K562 (cell line): ENCODE results near the gene BRD3. TPM values are rescaled to one million over a fixed set of nuclear protein-coding genes. Genes with fewer than 3 reads are reported as not detected.

Source experiments
- ATAC-seq: fragments of 200-7000 bp; cut with Tn5 transposase; 3 replicates; pipeline ENCODE4 v1.9.1; 2020; ENCODE audit warnings: moderate library complexity
- BruUV-seq: library from RNA; stranded (reverse); fragments of 400-500 nt; replicated peaks from 2 replicates; lab custom pipeline; 2021; lab: Mats Ljungman, UMichigan
- CTCF ChIA-PET: fragments of 300-600 bp; formaldehyde crosslinking; extraction: SDS; loops from one replicate; lab custom pipeline; 2021; ENCODE audit warnings: low intra/inter-chr PET ratio; lab: Yijun Ruan, JAX
- POLR2A ChIA-PET: fragments of 300-600, 350-650 bp; sonication (Branson Sonifier 250); formaldehyde crosslinking; extraction: SDS; loops from one replicate; lab custom pipeline; 2021; ENCODE audit warnings: antibody characterized with exemption, inconsistent platforms; lab: Yijun Ruan, JAX
- DNase-seq, 4 experiments: peaks; one replicate each; pipeline versions ENCODE4 v3.0.0 to v3.0.0-alpha.2; 2011 to 2018; ENCODE audit warnings: low spot score in 3 of 4, mixed read lengths in 3 of 4; ENCODE audit errors: extremely low read depth in 1 of 4
- FAIRE-seq: peaks from 2 replicates; lab custom pipeline; 2011; peaks lifted over from hg19 to GRCh38; lab: Jason Lieb, UNC
- H2AFZ ChIP-seq: 2 replicates; pipeline ENCODE4 v1.6.0; 2011; ENCODE audit warnings: low read depth, low read length, control low read depth, inconsistent platforms
- H3K27ac ChIP-seq: fragments of 200-600 bp; 3 replicates; pipeline ENCODE4 v1.8.0; 2011; ENCODE audit warnings: low read depth, mild to moderate bottlenecking, control low read depth, inconsistent platforms, low read length, moderate library complexity, mixed read lengths; ENCODE audit errors: extremely low read depth
- H3K27me3 ChIP-seq, 2 experiments: fragments of 300-600 bp in 1 of 2; 2 replicates in 1 of 2; 3 replicates in 1 of 2; pipeline versions ENCODE4 v1.6.0 to v1.8.0; 2011; ENCODE audit warnings: inconsistent platforms in 2 of 2, low read length in 2 of 2, mild to moderate bottlenecking in 1 of 2, mixed read lengths in 1 of 2, moderate library complexity in 1 of 2; ENCODE audit not compliant: control insufficient read depth in 2 of 2, insufficient read depth in 2 of 2
- H3K36me3 ChIP-seq: fragments of 300-600 bp; 3 replicates; pipeline ENCODE4 v1.8.0; 2011; ENCODE audit warnings: mild to moderate bottlenecking, low read length, inconsistent platforms; ENCODE audit not compliant: control insufficient read depth, insufficient read depth
- H3K4me1 ChIP-seq, 2 experiments: fragments of 200-600 bp in 1 of 2; replicated peaks in 1 of 2; 2 replicates in 1 of 2; 3 replicates in 1 of 2; pipeline versions ENCODE4 v1.5.1 to v1.8.0; 2011; ENCODE audit warnings: inconsistent platforms in 2 of 2, low read length in 2 of 2, mild to moderate bottlenecking in 1 of 2, mixed read lengths in 1 of 2, moderate library complexity in 1 of 2; ENCODE audit not compliant: control insufficient read depth in 2 of 2, insufficient read depth in 2 of 2
- H3K4me2 ChIP-seq: 2 replicates; pipeline ENCODE4 v1.6.1; 2011; ENCODE audit warnings: low read length, control low read depth, inconsistent platforms, mixed read lengths; ENCODE audit not compliant: insufficient read depth
- H3K4me3 ChIP-seq: fragments of 200-600 bp; sonication (generic), shearing (Covaris generic); 2 replicates; pipeline ENCODE4 v1.5.1; 2016; ENCODE audit warnings: control low read depth, inconsistent platforms
- H3K79me2 ChIP-seq: fragments of 200-600 bp; 3 replicates; pipeline ENCODE4 v1.8.0; 2011; ENCODE audit warnings: low read length, inconsistent platforms; ENCODE audit not compliant: control insufficient read depth, insufficient read depth
- H3K9ac ChIP-seq, 2 experiments: 2 replicates each; pipeline versions ENCODE4 v1.6.0 to v1.6.1; 2011; ENCODE audit warnings: low read depth in 2 of 2, low read length in 2 of 2, control low read depth in 1 of 2, inconsistent platforms in 1 of 2, mild to moderate bottlenecking in 1 of 2, mixed read lengths in 1 of 2; ENCODE audit not compliant: insufficient read depth in 1 of 2
- H3K9me1 ChIP-seq: one replicate; pipeline ENCODE4 v1.6.0; 2011; ENCODE audit warnings: inconsistent platforms, mild to moderate bottlenecking, low read length, moderate library complexity; ENCODE audit not compliant: control insufficient read depth, insufficient read depth
- H3K9me3 ChIP-seq: replicated peaks from 2 replicates; pipeline ENCODE4 v1.5.1; 2011; ENCODE audit warnings: low read depth, low read length, inconsistent platforms; ENCODE audit not compliant: control insufficient read depth, insufficient read depth
- H4K20me1 ChIP-seq: replicated peaks from 2 replicates; pipeline ENCODE4 v1.6.1; 2011; ENCODE audit warnings: low read length, inconsistent platforms, mixed read lengths; ENCODE audit not compliant: control insufficient read depth, insufficient read depth
- MGA ChIP-seq: fragments of 450-650 bp; IDR thresholded peaks from 2 replicates; pipeline ENCODE4 v1.6.1; 2016; ENCODE audit warnings: mild to moderate bottlenecking, moderate library complexity
- POLR2G ChIP-seq: fragments of 200-400 bp; formaldehyde crosslinking; IDR thresholded peaks from 2 replicates; pipeline ENCODE4 v1.6.1; 2017; ENCODE audit warnings: low read depth, mild to moderate bottlenecking, antibody characterized with exemption, low read length, moderate library complexity
- WGBS: fragments of 100-300 bp; shearing (Covaris generic); methylation state at CpG from one replicate; pipeline ENCODE4 v1.1.6; 2016; ENCODE audit warnings: low coverage, mixed read lengths; ENCODE audit not compliant: insufficient coverage; ENCODE audit errors: missing lambda C conversion rate; 5-methylcytosine and 5-hydroxymethylcytosine counted together
- in situ Hi-C: fragments of 300-500 bp; cut with MboI; formaldehyde crosslinking; loops from 4 replicates; pipeline ENCODE4 v1.15.0; 2018; ENCODE audit warnings: inconsistent platforms, mixed read lengths
- intact Hi-C: fragments of 100-400 bp; cut with micrococcal nuclease; formaldehyde crosslinking; loops from 2 replicates; pipeline ENCODE4 v1.14.2; 2022
- polyA plus RNA-seq, 8 experiments: library from polyadenylated mRNA; depleted of rRNA in 4 of 8; stranded (reverse) in 5 of 8; unstranded in 3 of 8; fragments of >200 nt; fragmentation: Nextera tagmentation in 2 of 8; fragmentation: Illumina TruSeq in 1 of 8; extraction: Ambion mirVana in 2 of 8; extraction: Trizol in 1 of 8; gene quantifications; 2 replicates each; pipeline versions ENCODE4 v1.2.1 to v1.2.3, GENCODE V29; 2011 to 2014; ENCODE audit warnings: inconsistent platforms in 1 of 8, missing spikeins in 1 of 8
- total RNA-seq, 7 experiments: library from RNA; depleted of rRNA in 6 of 7; stranded (reverse); fragments of >200 nt in 6 of 7; fragmentation: Illumina TruSeq in 2 of 7; extraction: Trizol in 2 of 7; gene quantifications; 2 replicates each; pipeline versions ENCODE4 v1.2.1 to v1.2.3, GENCODE V29; 2011 to 2021; ENCODE audit warnings: low replicate concordance in 1 of 7

The BRD3 gene
- total and polyA plus RNA-seq, 9 of the 15 experiments (the other 6 are each of a cell fraction or from before 2014, with no cell fraction given) = 0.82 to 37.1 (median 4.2) TPM

DNA sequence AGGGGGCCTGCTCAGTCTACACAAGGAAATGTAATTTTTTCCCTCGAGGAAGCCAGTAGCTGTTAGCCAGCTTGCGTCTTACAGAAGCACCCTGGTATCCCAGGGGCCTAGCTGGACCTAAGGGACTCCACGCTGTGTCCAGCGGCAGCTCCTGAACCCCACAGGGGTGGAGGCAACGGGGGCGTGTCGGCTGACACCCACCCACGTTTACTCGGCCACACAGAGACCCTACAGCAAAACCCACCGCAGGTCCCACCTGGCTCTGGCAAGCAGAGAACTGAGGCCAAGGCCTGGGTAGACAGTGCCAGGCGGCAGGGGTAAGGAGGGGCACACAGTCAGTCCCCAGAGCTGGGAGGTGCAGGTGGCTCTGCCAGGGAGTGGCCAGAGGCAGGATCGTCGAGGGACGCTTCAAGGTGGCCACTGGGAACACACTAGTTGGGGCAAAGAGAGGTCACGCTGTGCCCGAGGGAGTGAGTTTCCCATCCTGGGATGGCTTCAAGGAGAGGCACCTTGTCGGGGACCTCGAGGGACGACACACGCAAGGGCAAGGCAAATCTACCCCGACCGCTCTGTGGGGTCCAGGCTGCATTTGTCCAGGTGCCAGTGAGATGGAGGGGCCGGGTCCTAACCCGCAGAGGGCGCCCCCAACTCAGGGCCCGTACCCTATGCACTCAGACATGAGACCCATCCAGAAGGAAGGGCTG, 21.8 kb downstream of the BRD3 start:
- H3K36me3 ChIP-seq = peaks cover 57% of the 10 kb centered on the region; the same call in 1 of the 3 replicates
- FAIRE-seq (no peak), ATAC-seq (no peak), DNase-seq (no peak)
- CTCF ChIA-PET = no interaction called here
- no peaks in the 10 kb centered on the region for H3K9me1 ChIP-seq
- POLR2A ChIA-PET = interaction anchor here (0.5 to 0.7 kb wide), 2 partner anchors 15 to 21 kb away, joined by 4 to 5 read pairs; no protein-coding TSS in a partner anchor
- peaks cover 0 to 24% of the 10 kb centered on the region in 2 experiments; a peak in 2 of 5 replicates for H3K4me1 ChIP-seq
- in situ Hi-C loops (no loop called here), intact Hi-C loops (no loop called here)
- H2AFZ ChIP-seq = no peak overlapping the region
- H3K27me3 ChIP-seq = no peaks in the 10 kb centered on the region
- BruUV-seq = no TSS peak
- H3K9me3 ChIP-seq = no peaks in the 10 kb centered on the region
- no peak overlapping the region for H3K4me2 ChIP-seq
- H3K4me3 ChIP-seq = no peak overlapping the region
- H4K20me1 ChIP-seq = no peaks in the 10 kb centered on the region
- H3K79me2 ChIP-seq = no peaks in the 10 kb centered on the region
- no peak overlapping the region for H3K27ac ChIP-seq
- H3K9ac ChIP-seq = no peak overlapping the region
- WGBS = 82% methylated on average over 21 of the region's 26 CpGs
- TF ChIP-seq MGA = no peak
- TF ChIP-seq POLR2G = peak; percentile 32; the same call in 1 of the 2 replicates
- TF ChIP-seq, all 486 proteins: peak for 1
